HG02938 (cell line): ENCODE data around the gene IGF1R.

ENCODE experiments used
- ATAC-seq: cut with Tn5 transposase; IDR thresholded peaks from one replicate; pipeline ENCODE4 v1.9.1; 2021; ENCODE audit warnings: mild to moderate bottlenecking, moderate library complexity; ENCODE audit not compliant: unreplicated experiment

Gene IGF1R

GRCh38 chr15:98876451-98877369 lies 228.4 kb downstream of the IGF1R start:
- no peak for ATAC-seq

- no peak for ATAC-seq
Measured at GRCh38 chr15:98878172-98878571, 229.8 kb downstream of the IGF1R start.

- no peak for ATAC-seq
Measured at GRCh38 chr15:98878862-98879261, 230.5 kb downstream of the IGF1R start.

GRCh38 chr15:98881526-98882520 lies 233.5 kb downstream of the IGF1R start:
- ATAC-seq, result peak; percentile 56

- no peak for ATAC-seq
Measured at GRCh38 chr15:98883478-98883877, 235.1 kb downstream of the IGF1R start.

- ATAC-seq, result no peak
Measured at GRCh38 chr15:98884894-98885293, 236.6 kb downstream of the IGF1R start.

- ATAC-seq, result no peak
Measured at GRCh38 chr15:98887976-98888375, 239.6 kb downstream of the IGF1R start.

- no peak for ATAC-seq
Measured at GRCh38 chr15:98888820-98889479, 240.6 kb downstream of the IGF1R start.

- no peak for ATAC-seq
Measured at GRCh38 chr15:98889930-98890695, 241.8 kb downstream of the IGF1R start.

- ATAC-seq, result no peak
Measured at GRCh38 chr15:98891301-98891700, 243.0 kb downstream of the IGF1R start.

GRCh38 chr15:98893401-98893800 lies 245.1 kb downstream of the IGF1R start:
- no peak for ATAC-seq

GRCh38 chr15:98894312-98894711 lies 246.0 kb downstream of the IGF1R start:
- ATAC-seq, result no peak

- ATAC-seq, result no peak
Measured at GRCh38 chr15:98896002-98896721, 247.8 kb downstream of the IGF1R start.

- no peak for ATAC-seq
Measured at GRCh38 chr15:98896802-98897732, 248.7 kb downstream of the IGF1R start.

- ATAC-seq, result no peak
Measured at GRCh38 chr15:98898122-98898521, 249.8 kb downstream of the IGF1R start.

GRCh38 chr15:98899272-98900021 lies 251.1 kb downstream of the IGF1R start:
- ATAC-seq, result no peak

GRCh38 chr15:98900356-98900755 lies 252.0 kb downstream of the IGF1R start:
- ATAC-seq, result no peak
